ENCODE data around the gene LRRC8A.

Gene LRRC8A

DNA sequence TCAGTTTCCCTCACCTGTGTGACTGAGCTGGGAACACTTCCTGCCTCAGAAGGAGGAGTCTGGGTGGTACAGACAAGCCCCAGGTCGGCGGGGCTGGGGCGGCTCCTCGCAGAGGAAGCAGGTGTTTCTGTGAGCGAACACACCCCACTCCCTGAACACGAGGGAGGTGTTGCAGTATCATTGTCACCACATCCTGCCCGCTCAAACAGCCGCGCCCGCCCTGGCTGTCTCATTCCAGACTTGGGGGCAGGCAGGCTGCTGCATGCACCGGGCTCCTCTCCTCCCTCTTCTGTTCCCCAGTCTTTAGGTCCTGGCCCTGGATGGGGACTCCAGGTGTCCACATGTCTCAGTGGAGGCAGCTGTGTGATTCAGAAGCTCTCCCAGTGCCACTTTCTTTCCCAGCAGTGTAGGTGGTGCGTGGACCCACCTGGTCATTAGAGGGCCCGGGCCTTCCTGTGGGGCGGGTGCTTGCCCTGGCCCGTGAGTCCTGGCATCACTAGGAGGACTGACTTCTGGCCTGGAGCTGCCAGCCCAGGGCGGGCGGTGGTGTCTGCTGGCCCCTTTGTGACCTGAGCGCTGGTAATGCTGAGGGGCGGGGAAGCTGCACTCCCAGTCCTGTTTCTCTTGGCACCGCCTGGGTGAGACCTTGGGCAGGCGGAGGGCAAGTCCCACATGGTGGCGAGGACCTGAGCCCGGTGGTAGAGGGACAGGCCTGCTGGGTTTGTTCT lies 20.6 kb downstream of the LRRC8A start:
- no peak for DNase-seq

DNA sequence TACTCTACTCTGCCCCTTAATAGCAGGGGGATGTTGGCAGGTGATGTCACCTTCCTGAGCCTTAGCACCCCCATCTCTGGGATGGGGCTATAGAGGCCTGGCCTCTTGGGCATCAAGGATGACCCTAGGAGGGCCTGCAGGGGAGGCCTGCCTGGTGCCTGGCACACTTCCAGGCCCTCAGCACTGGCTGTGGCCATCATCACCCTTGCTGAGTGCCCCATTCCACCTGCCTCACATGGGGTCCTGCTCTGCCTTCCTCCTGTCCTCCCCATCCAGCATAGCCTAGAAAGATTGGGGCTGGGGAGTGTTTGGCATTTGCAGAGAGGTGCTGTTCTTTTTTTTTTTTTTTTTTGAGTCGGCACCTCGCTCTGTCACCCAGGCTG lies 21.1 kb downstream of the LRRC8A start:
- no peak for DNase-seq

DNA sequence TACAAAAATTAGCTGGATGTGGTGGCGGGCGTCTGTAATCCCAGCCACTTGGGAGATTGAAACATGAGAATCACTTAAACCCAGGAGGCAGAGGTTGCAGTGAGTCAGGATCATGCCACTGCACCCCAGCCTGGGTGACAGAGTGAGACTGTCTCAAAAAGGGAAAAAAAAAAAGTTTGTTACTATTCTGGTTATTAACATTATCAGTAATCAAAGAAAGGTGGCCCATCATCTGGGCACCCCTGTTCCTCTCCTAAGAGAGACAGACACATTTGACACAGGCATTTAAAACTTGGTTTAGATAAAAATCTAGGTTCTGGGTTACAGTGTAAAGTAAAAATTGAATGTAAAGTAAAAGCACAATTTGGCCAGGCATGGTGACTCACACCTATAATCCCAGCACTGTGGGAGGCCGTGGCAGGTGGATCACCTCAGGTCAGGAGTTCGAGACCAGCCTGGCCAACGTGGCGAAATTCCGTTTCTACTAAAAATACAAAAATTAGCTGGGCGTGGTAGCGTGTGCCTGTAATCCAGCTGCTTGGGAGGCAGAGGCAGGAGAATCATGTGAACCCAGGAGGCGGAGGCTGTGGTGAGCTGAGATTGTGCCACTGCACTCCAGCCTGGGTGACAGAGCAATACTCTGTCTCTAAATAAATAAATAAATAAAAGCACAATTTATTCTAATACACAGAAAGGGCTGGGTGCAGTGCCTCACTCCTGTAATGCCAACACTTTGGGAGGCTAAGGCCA lies 22.1 kb downstream of the LRRC8A start:
- DNase-seq = no peak

DNA sequence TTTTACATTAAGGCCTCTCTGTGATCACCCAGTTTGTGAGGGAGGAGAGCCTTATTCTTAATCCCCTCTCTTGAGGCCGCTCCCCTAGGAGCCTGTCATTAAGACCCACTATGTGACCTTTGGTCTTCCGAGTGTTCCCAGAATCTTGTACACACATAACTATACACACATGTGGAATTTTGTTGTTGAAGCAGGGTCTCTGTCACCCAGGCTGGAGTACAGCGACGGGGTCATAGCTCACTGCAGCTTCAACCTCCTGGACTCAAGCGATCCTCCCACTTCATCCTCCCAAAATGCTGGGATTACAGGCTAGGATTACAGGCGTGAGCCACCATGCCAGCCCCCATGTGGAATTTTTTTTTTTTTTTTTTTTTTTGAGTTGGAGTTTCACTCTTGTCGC lies 24.0 kb downstream of the LRRC8A start:
- DNase-seq = no peak

DNA sequence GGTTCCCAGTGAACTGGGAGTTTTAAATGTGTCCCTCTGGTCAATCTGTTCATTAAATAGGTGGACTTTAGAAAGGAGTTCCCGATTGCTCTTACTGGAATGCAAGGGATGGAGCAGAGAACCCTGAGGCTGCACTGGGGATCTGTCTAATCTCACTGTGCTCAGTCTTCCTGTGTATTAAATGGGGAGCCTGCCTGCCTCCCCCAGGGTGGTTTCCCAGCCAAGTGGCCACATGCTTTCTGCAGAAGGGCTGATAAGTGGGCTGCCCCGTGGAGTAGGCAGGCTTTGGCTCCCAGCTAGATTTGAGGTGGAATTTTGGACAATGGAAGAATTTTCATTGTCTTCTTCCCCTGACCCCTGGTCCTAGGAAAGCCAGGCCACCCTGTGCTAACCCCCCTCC lies 24.8 kb downstream of the LRRC8A start:
- DNase-seq = no peak

DNA sequence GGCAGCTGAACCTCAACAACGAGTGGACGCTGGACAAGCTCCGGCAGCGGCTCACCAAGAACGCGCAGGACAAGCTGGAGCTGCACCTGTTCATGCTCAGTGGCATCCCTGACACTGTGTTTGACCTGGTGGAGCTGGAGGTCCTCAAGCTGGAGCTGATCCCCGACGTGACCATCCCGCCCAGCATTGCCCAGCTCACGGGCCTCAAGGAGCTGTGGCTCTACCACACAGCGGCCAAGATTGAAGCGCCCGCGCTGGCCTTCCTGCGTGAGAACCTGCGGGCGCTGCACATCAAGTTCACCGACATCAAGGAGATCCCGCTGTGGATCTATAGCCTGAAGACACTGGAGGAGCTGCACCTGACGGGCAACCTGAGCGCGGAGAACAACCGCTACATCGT lies 26.4 kb downstream of the LRRC8A start:
- DNase-seq = no peak

DNA sequence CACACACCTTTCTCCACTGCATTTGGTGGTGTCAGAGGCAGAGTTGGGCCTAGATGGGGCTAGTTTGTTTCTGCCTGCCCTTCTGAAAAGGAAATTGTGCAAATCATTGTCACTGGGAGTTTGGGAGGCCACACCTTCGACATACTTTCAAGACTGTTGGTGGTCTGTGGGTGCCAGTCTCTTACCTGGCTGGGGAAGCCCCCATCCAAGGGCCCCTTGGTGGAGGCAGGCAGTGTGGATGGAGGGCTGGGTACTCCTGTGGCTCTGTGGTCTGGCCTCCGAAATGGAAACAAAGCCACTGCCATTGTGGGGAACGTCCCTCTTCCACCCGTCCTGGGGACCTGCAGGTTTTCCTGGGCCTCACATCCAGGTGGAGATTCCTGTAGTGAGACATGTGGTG lies 27.9 kb downstream of the LRRC8A start:
- no peak for DNase-seq

DNA sequence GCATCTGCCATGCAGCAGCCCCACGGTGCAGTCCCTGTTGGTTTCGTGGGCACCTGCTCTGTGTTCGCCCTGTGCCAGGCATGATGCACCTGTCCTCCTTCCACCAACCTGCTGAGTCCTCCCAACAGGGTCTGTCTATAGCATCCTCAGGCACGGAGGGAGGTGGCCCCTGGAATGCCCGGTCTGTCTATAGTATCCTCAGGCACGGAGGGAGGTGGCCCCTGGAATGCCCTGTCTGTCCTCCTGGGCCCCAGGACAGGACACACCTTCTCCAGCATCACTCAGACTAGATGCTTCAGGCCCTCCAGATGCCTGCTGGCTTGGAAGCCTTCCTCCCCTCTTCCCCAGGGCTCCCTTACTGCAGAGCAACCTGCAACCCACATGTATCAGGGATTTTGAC lies 29.0 kb downstream of the LRRC8A start:
- no peak for DNase-seq

DNA sequence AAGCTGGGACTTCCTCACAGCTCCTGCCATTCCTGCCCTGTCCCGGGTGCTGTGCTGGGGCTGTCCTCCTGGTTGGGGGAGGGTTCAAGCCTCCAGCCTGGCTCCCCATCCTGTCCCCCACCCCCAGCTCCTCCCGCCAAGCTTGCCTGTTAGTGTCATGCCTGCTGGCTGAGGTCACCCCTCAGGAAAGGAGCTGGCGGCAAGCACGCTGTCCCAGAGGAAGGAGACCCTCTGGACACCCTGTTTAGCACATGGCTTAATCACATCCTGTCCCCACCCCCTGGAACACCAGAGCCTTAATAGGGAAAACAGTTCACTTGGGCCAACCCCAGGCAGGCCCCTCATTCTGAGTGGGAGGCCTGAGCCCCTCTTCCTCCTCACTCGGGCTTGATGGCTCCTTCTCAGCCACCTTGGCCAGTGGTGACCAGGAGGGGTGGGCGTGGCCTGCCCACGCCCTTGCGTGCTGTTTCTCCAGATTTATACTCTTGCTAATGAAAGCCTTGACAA lies 29.6 kb downstream of the LRRC8A start:
- DNase-seq = peak in 1 of 14 donors; percentile 46

DNA sequence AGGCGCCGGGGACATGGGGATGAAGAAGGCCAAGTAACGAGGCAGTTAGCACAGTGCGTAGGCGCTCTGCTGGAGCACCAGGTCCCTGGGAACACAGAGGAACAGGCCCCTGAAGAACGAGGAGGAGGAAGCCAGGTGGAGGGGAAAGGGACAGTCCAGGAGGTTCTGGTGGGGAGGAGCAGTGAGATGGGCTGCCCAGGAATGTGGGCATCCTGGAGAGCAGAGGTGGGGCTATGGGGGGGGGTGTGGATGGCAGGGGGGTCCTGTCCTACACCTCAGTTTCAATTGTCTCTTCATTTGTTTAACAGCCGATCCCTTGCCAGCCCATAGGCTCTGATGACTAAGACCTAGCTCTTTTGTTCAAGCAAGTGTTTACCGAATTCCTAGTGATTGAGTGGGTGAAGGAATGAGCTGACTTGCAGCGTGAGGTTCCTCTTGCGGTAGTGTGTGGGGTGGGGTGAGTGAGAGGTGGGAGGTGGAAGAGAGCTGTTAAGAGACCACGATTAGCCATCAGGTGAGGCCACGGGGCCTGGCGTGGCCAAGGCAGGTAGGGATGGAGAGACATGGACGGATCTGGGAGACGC lies 30.4 kb downstream of the LRRC8A start:
- DNase-seq = no peak

DNA sequence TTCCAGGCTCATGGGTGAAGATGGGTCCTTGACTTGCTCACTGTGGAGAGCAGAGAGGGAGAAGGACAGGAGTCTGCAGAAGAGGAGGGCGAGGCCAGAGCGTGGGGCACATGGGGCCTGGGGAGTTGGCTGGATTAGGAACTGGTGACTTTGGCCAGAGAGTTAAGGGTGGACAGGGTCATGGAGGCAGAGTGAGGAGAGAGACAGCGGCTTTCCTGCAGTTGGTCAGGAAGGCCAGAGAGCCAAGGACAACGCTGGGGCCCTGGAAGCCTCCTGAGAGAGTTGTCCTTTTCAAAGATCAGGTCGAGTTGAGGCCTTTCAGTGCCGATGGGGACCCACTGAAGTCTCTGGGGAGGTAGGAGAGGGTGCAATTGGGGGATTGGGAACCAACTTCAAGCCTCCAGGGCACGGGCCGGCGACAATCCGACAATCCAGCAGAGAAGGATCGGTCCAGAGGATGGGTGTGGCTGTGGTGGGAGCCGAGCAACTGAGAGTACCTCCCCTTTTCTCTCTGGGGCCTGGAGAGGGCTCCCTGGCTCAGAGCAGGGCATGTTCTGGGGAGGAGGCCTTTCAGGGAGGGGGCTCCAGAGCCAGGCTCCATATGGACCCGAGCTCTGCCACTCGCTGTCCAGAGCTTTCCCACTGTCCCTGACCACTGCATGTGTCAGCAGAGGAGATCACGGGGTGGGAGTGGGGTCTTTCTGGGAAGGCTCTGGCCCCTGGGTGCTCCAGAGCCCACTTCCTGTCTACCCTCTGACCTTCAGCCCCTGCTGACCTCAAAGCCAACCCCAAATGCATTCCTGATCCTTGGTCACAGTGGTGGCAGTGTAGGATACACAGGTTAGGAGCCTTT lies 31.3 kb downstream of the LRRC8A start:
- DNase-seq = no peak

DNA sequence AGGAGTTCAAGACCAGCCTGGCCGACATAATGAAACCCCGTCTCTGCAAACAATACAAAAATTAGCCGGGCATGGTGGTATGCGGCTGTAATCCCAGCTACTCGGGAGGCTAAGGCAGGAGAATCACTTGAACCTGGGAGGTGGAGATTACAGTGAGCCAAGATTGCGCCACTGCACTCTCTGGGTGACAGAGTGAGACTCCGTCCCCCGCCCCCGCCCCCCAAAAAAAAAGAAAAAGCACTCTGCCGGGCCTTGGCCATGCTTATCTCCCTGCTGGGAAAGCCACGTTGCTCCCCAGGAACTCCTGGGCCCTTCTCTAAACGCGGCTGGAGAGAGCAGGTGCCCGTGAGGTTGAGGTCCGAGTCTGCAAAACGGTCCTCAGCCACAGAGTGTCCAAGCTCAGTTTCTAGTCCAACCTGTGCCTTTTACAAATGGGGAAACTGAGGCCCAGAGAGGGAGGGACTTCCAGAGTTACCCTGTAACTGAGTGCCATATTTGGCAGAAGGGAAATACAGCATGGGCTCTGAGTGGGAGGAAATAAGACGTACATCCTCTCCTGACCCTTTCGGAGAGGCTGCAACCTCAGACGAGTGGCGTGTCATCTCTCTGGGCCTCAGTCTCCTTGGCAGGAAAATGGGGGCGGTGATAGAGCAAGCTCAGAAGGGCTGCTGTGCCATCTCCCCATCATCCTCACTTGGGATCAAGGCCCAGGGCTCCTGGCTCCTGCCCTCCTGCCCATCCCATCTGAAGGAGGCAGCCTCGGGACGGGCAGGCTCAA lies 32.3 kb downstream of the LRRC8A start:
- DNase-seq = no peak

DNA sequence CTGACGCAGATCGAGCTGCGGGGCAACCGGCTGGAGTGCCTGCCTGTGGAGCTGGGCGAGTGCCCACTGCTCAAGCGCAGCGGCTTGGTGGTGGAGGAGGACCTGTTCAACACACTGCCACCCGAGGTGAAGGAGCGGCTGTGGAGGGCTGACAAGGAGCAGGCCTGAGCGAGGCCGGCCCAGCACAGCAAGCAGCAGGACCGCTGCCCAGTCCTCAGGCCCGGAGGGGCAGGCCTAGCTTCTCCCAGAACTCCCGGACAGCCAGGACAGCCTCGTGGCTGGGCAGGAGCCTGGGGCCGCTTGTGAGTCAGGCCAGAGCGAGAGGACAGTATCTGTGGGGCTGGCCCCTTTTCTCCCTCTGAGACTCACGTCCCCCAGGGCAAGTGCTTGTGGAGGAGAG lies 34.3 kb downstream of the LRRC8A start:
- DNase-seq = peak in 2 of 14 donors; percentile 44 to 64

DNA sequence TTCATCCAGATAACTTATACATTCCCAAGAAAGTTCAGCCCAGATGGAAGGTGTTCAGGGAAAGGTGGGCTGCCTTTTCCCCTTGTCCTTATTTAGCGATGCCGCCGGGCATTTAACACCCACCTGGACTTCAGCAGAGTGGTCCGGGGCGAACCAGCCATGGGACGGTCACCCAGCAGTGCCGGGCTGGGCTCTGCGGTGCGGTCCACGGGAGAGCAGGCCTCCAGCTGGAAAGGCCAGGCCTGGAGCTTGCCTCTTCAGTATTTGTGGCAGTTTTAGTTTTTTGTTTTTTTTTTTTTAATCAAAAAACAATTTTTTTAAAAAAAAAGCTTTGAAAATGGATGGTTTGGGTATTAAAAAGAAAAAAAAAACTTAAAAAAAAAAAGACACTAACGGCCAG lies 34.8 kb downstream of the LRRC8A start:
- no peak for DNase-seq

DNA sequence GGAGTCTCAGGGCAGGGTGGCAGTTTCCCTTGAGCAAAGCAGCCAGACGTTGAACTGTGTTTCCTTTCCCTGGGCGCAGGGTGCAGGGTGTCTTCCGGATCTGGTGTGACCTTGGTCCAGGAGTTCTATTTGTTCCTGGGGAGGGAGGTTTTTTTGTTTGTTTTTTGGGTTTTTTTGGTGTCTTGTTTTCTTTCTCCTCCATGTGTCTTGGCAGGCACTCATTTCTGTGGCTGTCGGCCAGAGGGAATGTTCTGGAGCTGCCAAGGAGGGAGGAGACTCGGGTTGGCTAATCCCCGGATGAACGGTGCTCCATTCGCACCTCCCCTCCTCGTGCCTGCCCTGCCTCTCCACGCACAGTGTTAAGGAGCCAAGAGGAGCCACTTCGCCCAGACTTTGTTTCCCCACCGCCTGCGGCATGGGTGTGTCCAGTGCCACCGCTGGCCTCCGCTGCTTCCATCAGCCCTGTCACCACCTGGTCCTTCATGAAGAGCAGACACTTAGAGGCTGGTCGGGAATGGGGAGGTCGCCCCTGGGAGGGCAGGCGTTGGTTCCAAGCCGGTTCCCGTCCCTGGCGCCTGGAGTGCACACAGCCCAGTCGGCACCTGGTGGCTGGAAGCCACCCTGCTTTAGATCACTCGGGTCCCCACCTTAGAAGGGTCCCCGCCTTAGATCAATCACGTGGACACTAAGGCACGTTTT lies 35.4 kb downstream of the LRRC8A start:
- peak in 12 of 14 donors; percentile 22 to 75 (median 62) for DNase-seq

DNA sequence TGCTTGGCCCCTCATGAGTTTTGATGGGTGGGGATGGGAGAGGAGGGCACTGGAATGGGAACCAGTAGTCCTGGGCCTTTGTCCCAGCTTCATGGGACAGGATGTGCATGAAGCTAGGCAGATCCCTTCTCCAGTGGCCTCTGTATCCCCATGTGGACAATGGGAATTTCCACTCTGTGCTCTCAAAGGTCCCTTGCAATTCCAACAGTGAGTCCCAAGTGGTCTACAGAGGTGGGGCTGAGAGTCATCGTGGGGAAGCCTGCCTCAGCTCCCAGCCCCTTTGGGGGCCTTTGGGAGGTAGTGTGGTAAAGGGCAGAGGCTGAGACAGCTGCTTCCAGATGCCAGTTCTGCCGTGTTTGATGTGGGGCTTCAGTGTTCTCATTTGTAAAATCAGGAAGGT lies 37.0 kb downstream of the LRRC8A start:
- DNase-seq = no peak

DNA sequence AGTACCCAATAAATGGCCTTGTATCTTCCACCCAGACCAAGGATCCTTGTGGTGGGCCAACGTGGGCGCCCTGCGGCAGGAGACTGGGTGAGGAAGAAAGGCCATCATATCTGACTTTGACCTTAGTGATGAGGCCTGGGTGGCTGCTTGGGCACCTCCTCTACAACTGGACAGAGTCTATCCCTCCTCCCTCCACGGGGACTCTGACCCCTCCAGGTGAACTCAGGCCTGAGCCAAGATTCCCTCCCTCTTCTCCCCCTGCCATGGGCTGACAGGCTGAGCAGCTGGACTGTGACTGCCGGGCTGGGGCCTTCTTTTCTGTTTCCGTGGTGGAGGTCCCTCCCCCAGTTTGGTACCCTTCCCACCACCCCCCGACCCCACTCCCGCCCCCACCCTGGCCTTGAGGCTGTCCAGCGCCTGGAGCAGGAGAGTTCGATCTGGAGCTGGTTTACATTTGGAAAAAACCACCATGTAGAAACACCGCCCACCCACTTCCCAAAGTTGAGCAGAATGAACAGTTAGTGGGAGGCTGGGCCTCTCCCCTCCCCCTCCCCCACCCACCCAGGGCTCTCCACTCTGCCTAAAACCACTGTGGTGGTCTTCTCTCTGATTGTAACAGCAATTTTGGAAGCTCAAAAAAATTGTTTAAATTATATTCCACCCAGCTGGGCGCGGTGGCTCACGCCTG lies 37.6 kb downstream of the LRRC8A start:
- no peak for DNase-seq

DNA sequence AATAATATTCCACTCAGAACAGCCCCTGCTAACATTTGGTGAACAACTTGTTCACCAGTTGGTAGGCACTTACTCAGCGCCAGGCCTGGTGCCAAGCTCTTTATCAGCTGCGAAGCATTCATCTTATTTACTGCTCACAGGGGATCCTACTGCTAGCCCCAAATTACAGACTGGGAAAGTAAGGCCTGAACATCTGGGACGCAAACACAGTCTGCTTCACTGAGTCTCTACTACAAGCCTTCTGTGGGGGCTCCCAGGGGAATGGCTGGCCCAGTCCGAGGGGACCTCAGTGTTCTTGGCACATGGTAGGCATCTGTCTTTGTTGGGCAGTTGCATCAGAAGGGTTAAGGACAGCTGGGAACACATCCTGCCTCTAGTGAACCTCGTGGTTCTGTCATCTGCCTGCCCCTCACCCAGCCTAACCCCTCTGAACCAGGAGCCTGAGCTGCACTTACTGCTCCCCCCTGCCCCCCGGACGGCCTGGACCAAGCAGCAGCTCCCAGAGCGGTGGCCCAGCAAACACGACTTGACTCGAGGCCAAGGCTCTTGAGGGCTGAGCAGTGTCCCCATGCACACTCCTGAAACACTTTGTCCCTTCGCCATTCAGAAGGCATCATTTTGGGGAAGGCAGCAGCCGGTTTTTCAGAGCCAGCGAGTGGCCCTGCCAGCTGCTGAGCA lies 38.6 kb downstream of the LRRC8A start, which contains the start of gene PHYHD1:
Gene PHYHD1, plus strand, starts transcription at position 602 of the 678 bp plus-strand sequence. CDS start 1,342 bp downstream, outside the sequence.
- peak in 13 of 14 donors; percentile 28 to 89 (median 70) for DNase-seq

DNA sequence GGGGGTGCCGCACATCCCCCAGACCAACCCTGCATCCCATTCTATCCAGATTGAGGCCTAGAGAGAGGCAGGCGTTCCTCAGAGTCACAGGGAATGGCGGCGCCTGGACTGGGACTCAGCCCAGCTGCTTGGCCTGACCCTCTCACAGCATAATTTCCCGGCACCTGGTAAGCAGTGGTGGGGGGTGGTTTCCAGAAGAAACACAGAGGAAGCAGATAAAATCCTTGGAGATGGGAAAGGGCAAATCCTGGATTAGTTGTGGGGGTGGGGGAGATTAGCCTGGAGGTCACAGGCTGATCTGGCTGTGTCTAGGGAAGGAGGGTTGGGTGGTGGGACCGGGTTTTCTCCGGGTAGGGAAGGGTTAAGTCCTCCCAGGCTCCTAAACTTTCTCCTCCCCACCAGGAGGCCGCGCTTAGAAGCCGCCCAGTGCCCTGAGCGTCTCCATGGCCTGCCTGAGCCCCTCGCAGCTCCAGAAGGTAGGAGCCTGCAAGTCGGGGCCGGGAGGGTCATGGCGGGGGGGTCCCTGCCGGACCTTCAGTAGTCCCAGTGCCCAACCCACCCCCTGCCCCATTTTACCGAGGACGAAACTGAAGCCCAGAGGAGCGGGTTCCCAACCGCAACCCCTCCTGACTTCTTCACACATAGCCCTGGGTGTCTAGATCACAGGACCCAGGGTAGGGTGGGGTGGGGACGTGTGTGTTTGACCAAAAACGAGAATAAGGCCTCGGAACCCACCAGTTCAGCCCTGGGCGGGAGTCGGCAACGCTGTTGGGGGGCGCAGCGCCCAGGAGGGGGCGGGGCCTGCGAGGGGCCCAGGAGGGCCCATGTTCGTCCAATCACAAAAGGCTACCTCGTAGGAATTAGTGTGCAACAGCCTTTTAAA lies 40.2 kb downstream of the LRRC8A start:
- DNase-seq = peak in 6 of 14 donors; percentile 17 to 71 (median 30)
